Activated naive CD8-positive, alpha-beta T cell treated with anti-CD3 and anti-CD28 coated beads, Interleukin-2, amount 50 U/mL, for 16 hours (primary cell): Measurements from ENCODE around the gene COL10A1.

ENCODE experiments used
- DNase-seq: peaks from one replicate; pipeline ENCODE4 v3.0.0-alpha.2; 2020; ENCODE audit warnings: low read depth, low spot score

COL10A1 gene

DNA sequence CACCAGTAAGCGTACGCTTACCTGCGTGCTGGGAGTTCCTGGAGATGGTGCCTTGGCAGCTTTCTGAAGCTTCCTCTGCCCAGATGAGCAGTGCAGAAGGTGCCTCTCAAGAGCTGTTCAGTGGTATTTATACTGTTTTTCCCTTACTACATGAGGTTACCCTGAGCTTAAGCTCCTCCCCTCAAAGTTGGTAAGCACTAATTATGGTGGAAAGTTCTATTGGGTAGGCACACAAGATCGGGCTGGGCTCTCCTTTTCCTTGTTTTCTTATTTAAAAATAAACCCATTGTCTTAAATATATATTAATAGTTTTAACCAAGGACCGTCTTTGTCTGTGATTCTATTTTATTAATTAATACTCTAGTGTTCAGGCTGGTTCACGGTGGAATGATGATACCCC, at the start of gene COL10A1:
Gene COL10A1 (minus strand): TSS at position 101 of the 400 bp plus-strand sequence. CDS start 640 bp downstream, outside the sequence.
- DNase-seq = no peak

- no peak for DNase-seq
Observed at GRCh38 chr6:116175344-116175743, 49.4 kb upstream of the COL10A1 start.

DNA sequence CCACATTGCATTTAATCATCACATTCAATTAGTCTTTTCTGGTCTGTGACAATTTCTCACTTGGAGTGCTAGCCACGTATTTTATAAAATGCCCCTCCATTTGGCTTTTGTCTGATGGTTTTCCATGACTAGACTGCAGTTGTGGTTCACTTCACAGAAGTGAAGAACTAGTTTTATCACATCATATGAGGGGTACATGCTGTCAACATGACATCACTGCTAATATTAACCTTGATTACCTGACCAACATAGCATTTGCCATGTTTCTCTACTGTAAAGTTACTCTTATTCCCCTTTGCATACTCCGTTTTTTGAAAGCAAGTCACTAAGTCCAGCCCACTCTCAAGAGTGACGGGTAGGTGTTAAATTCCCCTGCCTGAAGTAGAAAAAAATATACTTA, 48.0 kb upstream of the COL10A1 start:
- DNase-seq = no peak

GRCh38 chr6:116170358-116171057, 44.6 kb upstream of the COL10A1 start:
- DNase-seq = no peak

DNA sequence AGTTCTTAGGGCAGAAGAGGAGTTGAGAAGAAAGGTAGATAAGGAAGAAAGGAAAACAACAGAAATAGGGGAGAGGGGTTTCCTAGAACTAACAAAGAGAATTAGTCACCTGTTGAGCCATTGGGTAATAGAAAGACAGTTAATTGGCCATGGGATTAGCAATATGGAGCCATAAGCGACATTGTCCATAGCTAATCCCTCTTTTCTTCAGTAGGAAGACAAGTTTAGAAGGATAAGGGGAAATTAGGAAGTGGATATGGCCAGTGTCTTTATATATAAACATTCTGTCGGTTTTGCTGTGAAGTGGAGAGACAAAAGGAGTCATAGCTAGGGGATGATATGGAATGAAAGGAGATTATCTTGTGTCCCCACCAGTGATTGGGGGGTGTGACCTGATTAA, 43.9 kb upstream of the COL10A1 start:
- no peak for DNase-seq

DNA sequence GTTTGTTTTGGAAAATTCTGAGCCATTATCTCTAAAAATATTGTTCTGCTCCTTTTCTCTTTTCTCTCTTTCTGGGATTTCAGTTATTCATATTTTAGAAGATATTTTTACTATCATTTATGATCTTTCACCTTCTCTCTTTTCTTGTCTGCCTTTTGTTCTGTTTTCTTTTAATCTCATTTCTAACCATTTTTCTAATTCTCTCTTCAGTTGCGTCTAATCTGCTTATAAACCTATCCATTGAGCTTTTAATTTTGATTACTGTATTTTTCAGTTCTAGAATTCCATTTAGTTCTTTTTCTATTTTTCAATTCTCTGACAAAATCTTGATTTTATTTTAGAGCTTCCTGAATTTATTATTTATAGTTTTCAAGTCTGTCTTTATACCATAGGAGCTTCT, 42.2 kb upstream of the COL10A1 start:
- no peak for DNase-seq

DNA sequence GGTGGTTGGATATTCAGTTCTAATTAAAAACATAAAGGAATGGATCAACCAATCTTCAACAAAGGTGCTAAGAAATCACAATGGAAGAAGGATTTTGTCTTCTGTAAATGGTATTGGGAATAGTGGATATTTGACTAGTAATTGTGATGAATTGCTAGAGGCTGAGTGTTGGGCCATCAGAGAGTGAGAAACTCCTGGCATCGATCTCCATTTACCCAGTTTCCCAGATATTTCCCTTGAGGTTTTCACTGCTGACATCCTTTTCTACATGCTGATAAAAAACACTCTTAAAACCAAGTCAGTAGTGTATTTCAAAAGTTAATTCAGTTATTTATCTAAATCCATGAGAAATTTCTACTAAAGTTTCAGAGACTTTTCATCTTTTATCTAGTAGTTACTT, 40.4 kb upstream of the COL10A1 start:
- no peak for DNase-seq

DNA sequence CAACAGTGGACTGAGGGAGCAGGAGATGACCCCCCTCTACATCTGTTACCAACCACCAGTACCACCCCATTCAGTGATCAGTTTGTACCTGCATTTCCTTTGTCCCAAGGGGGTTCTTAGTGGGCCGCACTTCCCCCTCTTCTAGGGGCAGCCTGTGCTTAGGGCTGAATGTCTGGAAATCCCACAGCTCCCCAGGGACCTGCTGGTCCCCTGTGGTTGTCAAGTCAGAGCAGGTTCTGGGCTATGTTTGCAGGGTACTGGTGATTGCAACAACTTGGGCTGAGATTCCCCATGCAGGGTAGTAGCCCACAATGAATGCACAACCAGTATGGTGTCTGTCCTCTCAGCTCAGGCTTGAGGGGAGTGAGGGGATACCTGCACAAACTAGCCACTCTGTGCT, 39.7 kb upstream of the COL10A1 start:
- no peak for DNase-seq

DNA sequence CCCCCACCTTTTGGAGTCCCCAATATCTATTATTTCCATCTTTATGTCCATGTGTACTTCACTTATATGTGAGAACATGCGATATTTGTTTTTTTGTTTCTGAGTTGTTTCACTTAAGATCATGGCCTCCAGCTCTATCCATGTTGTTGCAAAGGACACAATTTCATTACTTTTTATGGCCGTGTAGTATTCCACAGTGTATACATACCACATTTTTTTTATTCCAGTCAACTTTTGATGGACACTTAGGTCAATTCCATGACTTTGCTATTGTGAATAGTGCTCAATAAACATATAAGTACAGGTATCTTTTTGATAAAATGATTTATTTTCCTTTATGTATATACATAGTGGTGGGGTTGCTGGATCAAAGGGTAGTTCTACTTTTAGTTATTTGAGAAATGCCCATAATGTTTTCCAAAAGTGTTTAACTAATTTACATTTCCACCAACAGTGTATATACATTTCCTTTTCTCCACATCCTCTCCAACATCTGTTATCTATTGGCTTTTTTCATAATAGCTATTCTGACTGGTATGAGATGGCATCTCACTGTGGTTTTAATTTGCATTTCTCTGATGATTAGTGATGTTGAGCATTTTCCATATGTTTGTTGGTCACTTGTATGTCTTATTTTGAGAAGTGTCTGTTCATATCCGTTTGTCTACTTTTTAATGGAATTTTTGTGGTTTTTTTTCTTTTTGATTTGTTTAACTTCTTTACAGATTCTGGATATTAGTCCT, 34.0 kb upstream of the COL10A1 start:
- no peak for DNase-seq

DNA sequence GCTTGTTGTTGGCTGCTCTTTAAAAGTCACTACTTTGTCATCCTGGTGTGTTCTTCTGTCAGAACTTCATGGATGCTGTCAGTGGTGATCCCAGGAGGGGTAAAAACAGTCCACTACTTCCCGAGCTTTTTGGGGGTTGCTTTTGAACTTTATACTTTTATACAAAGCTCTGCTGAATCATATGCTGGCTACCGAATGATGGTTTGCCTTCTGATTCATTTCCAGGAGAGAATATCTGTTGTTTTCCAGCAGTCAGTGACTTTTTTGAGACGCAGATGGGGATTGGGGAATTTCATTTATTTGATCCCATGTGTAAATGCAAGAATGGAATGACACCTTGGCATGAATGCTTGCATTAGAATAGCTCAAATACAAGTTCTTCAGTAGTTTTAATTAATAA, 32.7 kb upstream of the COL10A1 start:
- DNase-seq = no peak

GRCh38 chr6:116157391-116157790, 31.5 kb upstream of the COL10A1 start:
- no peak for DNase-seq

DNA sequence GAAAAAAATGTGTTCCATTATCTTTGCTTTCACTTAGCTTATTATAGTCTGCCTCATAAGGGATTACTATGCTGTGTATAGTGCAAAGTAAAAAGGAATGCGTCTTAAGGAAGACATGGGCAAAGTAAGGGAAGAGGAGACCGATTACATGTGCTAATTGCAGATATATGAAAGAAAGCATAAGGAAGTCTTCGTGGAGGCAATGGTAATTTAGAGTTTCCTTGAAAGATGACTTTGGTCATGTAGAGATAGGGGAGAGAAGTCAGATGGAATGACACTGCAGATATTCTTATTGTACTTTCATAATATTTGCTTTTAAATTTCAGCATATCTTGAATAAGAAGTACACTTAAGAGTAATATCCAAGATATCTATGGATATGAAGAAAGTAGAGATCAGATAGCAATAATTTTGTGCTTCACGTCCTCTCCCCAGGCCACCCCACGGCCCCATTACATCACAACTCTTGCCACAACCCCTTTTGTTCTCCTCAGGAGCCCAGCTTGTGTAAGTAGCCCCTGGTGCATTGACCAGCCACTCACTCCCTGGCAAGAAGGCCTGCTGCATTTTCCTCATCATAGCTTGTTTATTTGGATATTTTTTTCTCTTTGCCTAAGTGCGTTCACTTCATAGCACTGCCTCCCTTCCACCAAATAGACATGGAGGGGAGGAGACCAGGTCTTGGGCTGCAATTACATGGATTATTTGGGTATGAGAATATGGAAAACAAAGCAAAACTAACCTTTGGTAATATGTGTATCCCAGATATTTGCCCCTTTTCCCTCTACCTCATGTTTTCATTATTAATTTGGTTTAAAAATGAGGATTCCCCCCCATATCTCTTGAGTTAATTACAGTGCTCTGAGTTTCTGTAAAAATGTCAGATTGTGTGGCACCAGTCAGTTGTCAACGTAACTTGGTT, 30.7 kb upstream of the COL10A1 start:
- DNase-seq = no peak

DNA sequence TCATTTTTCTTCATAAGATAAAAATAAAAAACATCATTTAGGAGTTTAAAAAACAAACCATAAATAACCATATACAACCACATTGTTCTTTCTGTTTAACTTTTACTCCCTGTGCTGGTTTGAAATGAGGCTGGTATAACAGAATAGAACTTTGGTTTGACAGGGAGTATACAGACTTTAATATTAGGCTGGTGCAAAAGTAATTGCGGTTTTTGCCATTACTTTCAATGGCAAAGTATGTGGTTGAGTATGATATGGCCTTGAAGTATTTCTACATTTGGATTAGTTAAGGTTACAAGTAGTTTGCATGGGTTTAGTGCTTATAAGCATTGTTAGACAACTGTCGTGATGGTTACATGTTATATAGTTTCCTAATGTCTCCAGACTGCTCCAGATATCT, 29.0 kb upstream of the COL10A1 start:
- no peak for DNase-seq

DNA sequence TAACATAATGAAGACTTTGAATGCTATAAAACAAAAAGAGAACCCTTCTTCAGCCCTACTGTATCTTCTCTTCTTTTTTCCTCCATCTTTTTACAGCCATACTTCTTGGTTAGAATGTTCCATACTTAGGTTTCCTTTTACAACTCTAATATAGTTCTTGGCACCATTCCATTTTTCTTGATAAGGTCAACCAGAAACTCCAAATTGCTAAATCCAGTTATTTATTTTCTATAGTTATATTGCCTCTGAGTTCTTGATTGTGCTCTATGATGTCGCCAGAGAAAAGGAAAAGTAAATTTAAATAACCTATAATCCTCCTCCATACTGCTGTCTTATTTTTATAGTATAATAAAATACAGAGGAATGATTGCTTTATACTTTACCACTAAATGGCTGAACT, 26.7 kb upstream of the COL10A1 start:
- DNase-seq = no peak

- DNase-seq = no peak
Observed at GRCh38 chr6:116145803-116146675, 20.1 kb upstream of the COL10A1 start.

DNA sequence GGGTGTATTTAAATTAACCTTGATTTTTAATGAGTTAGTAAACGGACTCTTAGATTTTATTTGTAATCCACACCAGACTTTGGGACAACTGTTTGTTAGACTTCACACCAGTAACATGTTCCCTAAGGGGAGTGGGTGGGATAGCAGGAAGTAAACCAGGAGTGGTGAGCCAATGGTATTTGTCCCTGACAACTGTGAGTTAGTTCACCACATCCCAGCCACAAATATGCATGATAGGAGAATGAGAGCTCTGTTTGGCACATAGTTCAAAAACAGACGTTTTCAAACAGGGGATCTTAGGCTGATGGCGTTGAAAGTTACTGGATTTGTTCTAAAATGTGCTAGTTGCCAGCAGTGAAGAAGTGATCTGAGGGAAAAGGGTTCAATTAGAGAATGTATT, 18.7 kb upstream of the COL10A1 start:
- DNase-seq = no peak

- DNase-seq = no peak
Observed at GRCh38 chr6:116139917-116140316, 14.0 kb upstream of the COL10A1 start.

DNA sequence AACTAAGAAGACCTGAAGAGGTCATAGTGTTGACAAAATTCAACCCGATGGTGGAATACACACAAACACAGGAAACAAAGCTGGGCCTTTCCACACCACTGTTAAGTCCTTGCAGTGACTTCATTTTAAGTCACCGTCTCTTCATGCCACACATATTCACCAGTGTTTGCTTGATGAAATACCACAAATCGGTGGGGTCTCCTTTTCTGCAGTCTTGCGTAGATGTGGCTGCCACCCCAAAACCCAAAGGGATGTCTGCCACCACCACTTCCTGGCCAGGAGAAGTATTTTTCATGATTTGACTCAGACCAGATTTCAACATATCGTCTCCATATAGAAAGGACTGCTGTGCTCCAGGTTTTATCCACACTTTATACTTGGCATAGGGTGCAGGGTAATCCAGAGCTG, 11.0 kb upstream of the COL10A1 start:
- DNase-seq = no peak

- DNase-seq = no peak
Observed at GRCh38 chr6:116136373-116136772, 10.4 kb upstream of the COL10A1 start.

DNA sequence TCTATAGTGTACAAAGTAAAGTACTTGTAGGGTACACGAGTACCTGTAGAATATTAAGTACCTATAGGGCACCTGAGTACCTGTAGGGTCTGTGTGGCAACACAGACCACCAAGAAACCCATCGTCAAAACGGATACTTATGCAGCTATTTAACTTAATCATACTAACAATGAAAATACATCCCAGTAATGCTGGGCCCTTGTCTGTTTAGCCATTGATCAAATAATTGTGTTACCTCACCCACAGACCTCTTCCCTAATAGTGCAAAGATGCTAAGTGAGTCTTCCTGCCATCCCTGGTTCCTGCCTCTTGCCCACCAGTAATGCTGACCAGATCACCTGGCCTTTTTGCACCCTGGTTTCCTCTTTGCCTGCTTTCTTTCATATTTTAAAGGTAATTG, 7.5 kb upstream of the COL10A1 start:
- no peak for DNase-seq

- DNase-seq = no peak
Observed at GRCh38 chr6:116127771-116128493, 2.0 kb upstream of the COL10A1 start.
